Tibial nerve (tissue), 4 donors: ENCODE data around the gene NCOA1. TPM values are rescaled to one million over a fixed set of nuclear protein-coding genes. Genes with fewer than 3 reads are reported as not detected.

Source experiments
- DNase-seq, 2 donors: peaks; one replicate each; pipeline ENCODE4 v3.0.0-alpha.2; 2019; ENCODE audit warnings: low spot score in 2 of 2
- H3K27ac ChIP-seq, 4 donors: fragments of 200-600 bp; sonication (generic) in 3 of 4; one replicate each; pipeline ENCODE4 v1.5.1; 2017 to 2019; ENCODE audit warnings: mild to moderate bottlenecking in 1 of 4
- H3K27me3 ChIP-seq, 2 donors: fragments of 200-600 bp; sonication (generic) in 1 of 2; one replicate each; pipeline versions ENCODE4 v1.5.1 to v1.6.0; 2017 to 2019
- H3K36me3 ChIP-seq, 3 donors: fragments of 200-600 bp; sonication (generic); one replicate each; pipeline ENCODE4 v1.5.1; 2018 to 2019
- H3K4me1 ChIP-seq, 4 donors: fragments of 200-600 bp; sonication (generic) in 3 of 4; one replicate each; pipeline ENCODE4 v1.5.1; 2017 to 2019
- H3K4me3 ChIP-seq, 4 donors: fragments of 200-600 bp; sonication (generic) in 3 of 4; one replicate each; pipeline ENCODE4 v1.5.1; 2017 to 2019; ENCODE audit warnings: mild to moderate bottlenecking in 1 of 4, moderate library complexity in 1 of 4
- H3K9me3 ChIP-seq, 4 donors: fragments of 200-600 bp; sonication (generic) in 3 of 4; one replicate each; pipeline ENCODE4 v1.5.1; 2017 to 2019
- EP300 ChIP-seq, 2 donors: sonication (generic); formaldehyde crosslinking; IDR thresholded peaks; one replicate each; pipeline ENCODE4 v1.6.1; 2017; ENCODE audit warnings: antibody characterized with exemption in 2 of 2, mild to moderate bottlenecking in 1 of 2
- POLR2A ChIP-seq, 2 donors: fragments of 450-650 bp; IDR thresholded peaks; one replicate each; pipeline ENCODE4 v1.6.1; 2017; ENCODE audit warnings: antibody characterized with exemption in 2 of 2, mild to moderate bottlenecking in 2 of 2, moderate library complexity in 2 of 2
- WGBS, 2 donors: methylation state at CpG; one replicate each; pipeline ENCODE4 v1.1.5; 2018; 5-methylcytosine and 5-hydroxymethylcytosine counted together
- total RNA-seq, 4 donors: library from RNA; depleted of rRNA; stranded (reverse); fragments of >200 nt; gene quantifications; one replicate each; pipeline ENCODE4 v1.1.0, GENCODE V29; 2016
- TF ChIP-seq, protein P1 (sequence below), 5 experiments: fragments of 200-600 bp in 3 of 5; fragments of 450-650 bp in 2 of 5; sonication (generic) in 3 of 5; IDR thresholded peaks; one replicate each; pipeline ENCODE4 v1.5.1; 2016 to 2019; ENCODE audit warnings: antibody characterized with exemption in 5 of 5, mild to moderate bottlenecking in 3 of 5, moderate library complexity in 2 of 5

Gene NCOA1
- total RNA-seq, 4 donors from 2014 or later: 57.0 to 78.9 (median 59.3) TPM

DNA sequence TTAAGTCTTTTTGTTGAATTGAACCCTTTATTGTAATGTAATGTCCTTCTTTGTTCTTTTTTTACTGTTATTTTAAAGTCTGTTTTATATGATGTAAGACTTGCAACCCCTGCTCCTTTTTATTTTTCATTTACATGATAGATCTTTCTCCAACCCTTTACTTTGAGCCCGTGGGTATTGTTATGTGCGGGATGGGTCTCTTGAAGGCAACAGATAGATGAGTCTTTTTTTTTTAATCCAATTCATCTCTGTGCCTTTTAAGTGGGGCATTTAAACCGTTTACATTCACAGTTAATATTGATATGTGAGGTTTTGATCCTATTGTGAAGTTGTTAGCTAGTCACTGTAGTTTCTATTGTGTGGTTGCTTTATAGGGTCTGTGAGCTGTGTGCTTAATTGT lies 120.6 kb downstream of the NCOA1 start:
- H3K36me3 ChIP-seq: peaks cover 0 to 4% (median 0%) of the 10 kb centered on the region in 3 donors
- no peak for DNase-seq
- H3K9me3 ChIP-seq: peaks cover 0 to 46% (median 9%) of the 10 kb centered on the region in 4 donors
- TF ChIP-seq POLR2A (IDR thresholded peaks at IDR 0.05) (no peak), EP300 (IDR thresholded peaks at IDR 0.05) (no peak)
- TF ChIP-seq, protein P1, sequence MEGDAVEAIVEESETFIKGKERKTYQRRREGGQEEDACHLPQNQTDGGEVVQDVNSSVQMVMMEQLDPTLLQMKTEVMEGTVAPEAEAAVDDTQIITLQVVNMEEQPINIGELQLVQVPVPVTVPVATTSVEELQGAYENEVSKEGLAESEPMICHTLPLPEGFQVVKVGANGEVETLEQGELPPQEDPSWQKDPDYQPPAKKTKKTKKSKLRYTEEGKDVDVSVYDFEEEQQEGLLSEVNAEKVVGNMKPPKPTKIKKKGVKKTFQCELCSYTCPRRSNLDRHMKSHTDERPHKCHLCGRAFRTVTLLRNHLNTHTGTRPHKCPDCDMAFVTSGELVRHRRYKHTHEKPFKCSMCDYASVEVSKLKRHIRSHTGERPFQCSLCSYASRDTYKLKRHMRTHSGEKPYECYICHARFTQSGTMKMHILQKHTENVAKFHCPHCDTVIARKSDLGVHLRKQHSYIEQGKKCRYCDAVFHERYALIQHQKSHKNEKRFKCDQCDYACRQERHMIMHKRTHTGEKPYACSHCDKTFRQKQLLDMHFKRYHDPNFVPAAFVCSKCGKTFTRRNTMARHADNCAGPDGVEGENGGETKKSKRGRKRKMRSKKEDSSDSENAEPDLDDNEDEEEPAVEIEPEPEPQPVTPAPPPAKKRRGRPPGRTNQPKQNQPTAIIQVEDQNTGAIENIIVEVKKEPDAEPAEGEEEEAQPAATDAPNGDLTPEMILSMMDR (IDR thresholded peaks at IDR 0.05): no peak
- no peaks in the 10 kb centered on the region for H3K27me3 ChIP-seq
- no peak overlapping the region for H3K27ac ChIP-seq
- H3K4me3 ChIP-seq: no peak overlapping the region
- H3K4me1 ChIP-seq: peaks cover 0 to 6% (median 0%) of the 10 kb centered on the region in 4 donors
- 87 to 90% methylated on average over 3 of the region's 3 CpGs for WGBS, 2 donors

GRCh38 chr2:24613154-24613814 lies 122.2 kb downstream of the NCOA1 start:
- no peaks in the 10 kb centered on the region for H3K27me3 ChIP-seq
- DNase-seq: no peak
- H3K4me1 ChIP-seq: peaks cover 0 to 16% (median 0%) of the 10 kb centered on the region in 4 donors
- 67 to 81% methylated on average over 5 to 6 of the region's 6 CpGs for WGBS, 2 donors
- H3K27ac ChIP-seq: no peak overlapping the region
- no peak for TF ChIP-seq EP300 (IDR thresholded peaks at IDR 0.05)
- TF ChIP-seq, protein P1 (IDR thresholded peaks at IDR 0.05): no peak
- TF ChIP-seq POLR2A (IDR thresholded peaks at IDR 0.05): no peak
- H3K36me3 ChIP-seq: peaks cover 0 to 1% (median 0%) of the 10 kb centered on the region in 3 donors
- H3K9me3 ChIP-seq: peaks cover 0 to 34% (median 9%) of the 10 kb centered on the region in 4 donors
- no peak overlapping the region for H3K4me3 ChIP-seq

GRCh38 chr2:24616616-24617015 lies 125.6 kb downstream of the NCOA1 start:
- Histone ChIP-seq H3K9me3 (peaks cover 0 to 20% (median 4%) of the 10 kb centered on the region in 4 donors), H3K4me1 (peaks cover 0 to 33% (median 0%) of the 10 kb centered on the region in 4 donors), H3K27ac (no peak overlapping the region), H3K4me3 (no peak overlapping the region), H3K27me3 (no peaks in the 10 kb centered on the region), H3K36me3 (no peaks in the 10 kb centered on the region)
- no peak for TF ChIP-seq POLR2A (IDR thresholded peaks at IDR 0.05)
- no peak for TF ChIP-seq EP300 (IDR thresholded peaks at IDR 0.05)
- TF ChIP-seq, protein P1 (IDR thresholded peaks at IDR 0.05): no peak
- DNase-seq: no peak
- WGBS, 2 donors: 81 to 83% methylated on average over 2 of the region's 2 CpGs

DNA sequence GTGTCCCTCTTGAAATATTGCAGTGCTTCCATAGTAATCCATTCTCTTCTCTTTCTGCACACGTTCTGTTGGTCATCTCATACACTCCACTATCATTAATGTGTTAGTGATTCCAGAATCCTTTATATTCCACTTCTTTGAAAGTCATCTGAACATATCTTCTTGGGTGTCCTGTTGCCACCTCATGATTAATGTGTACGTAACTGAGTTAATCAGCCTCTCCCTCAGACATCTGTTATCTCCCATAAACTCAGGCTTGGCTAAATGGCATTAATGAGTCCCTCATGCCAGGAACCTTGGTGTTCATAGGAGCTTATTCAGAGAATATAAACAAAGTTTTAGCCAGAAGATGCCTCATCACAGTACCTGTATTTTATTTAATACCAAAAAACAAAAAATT lies 126.4 kb downstream of the NCOA1 start:
- DNase-seq: no peak

DNA sequence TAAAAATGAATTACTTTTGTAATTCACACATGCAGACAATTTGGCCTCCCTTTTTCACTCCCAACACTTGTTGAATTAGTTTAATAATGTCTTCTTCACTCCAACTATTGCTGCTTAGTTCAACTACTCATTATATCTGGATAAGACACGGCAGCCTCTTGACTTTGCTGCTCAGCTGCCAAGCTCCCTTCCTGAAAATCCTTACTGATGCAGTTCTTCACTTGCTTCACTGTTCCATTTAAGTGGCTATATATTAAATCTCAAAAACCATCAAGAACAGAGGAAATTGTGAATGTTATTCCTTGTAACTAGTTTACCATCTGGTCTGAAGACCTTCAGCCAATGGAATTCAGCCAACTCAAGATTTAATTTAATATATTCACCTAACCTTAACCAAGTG lies 127.1 kb downstream of the NCOA1 start:
- no peak overlapping the region for H3K4me3 ChIP-seq
- no peak for DNase-seq
- peaks cover 0 to 33% (median 0%) of the 10 kb centered on the region in 4 donors for H3K4me1 ChIP-seq
- no peak overlapping the region for H3K27ac ChIP-seq
- TF ChIP-seq, protein P1 (IDR thresholded peaks at IDR 0.05): no peak
- no peak for TF ChIP-seq EP300 (IDR thresholded peaks at IDR 0.05)
- H3K9me3 ChIP-seq: peaks cover 0 to 5% (median 0%) of the 10 kb centered on the region in 4 donors
- no peaks in the 10 kb centered on the region for H3K36me3 ChIP-seq
- H3K27me3 ChIP-seq: no peaks in the 10 kb centered on the region
- 62 to 84% methylated on average over 1 of the region's 1 CpG for WGBS, 2 donors

More for the DNA sequence above, 126.4 kb downstream of the NCOA1 start:
- H3K27me3 ChIP-seq: no peaks in the 10 kb centered on the region
- TF ChIP-seq, protein P1 (IDR thresholded peaks at IDR 0.05): no peak
- TF ChIP-seq POLR2A (IDR thresholded peaks at IDR 0.05) (no peak), EP300 (IDR thresholded peaks at IDR 0.05) (no peak)
- no peaks in the 10 kb centered on the region for H3K36me3 ChIP-seq
- peaks cover 0 to 12% (median 0%) of the 10 kb centered on the region in 4 donors for H3K9me3 ChIP-seq
- peaks cover 0 to 33% (median 0%) of the 10 kb centered on the region in 4 donors for H3K4me1 ChIP-seq
- H3K27ac ChIP-seq: no peak overlapping the region
- no peak overlapping the region for H3K4me3 ChIP-seq
- WGBS, 2 donors: 72 to 75% methylated on average over 2 of the region's 2 CpGs
